HepG2 (cell line): Measurements from ENCODE around the gene ZDHHC9. TPM values are rescaled to one million over a fixed set of nuclear protein-coding genes. Genes with fewer than 3 reads are reported as not detected.
A peak's percentile ranks its signal among the peaks of the same experiment; 100 is the strongest.

Source experiments
- ARID5B ChIP-seq: IDR thresholded peaks from 2 replicates; pipeline ENCODE4 v1.4.0; 2020; ENCODE audit warnings: mild to moderate bottlenecking, missing genetic modification reagents
- BHLHE40 ChIP-seq: IDR thresholded peaks from 2 replicates; pipeline ENCODE4 v1.6.1; 2011; ENCODE audit warnings: low read length, improper control_type of control experiment
- ESRRA ChIP-seq: sonication (generic); formaldehyde crosslinking; IDR thresholded peaks from 2 replicates; pipeline ENCODE4 v1.5.1; 2020; ENCODE audit warnings: mild to moderate bottlenecking, low read depth, missing genetic modification reagents
- FOXA3 ChIP-seq: IDR thresholded peaks from 2 replicates; pipeline ENCODE4 v1.6.1; 2016; ENCODE audit warnings: missing genetic modification reagents, missing compliant biosample characterization
- HDAC6 ChIP-seq: fragments of 200-600 bp; sonication (generic); IDR thresholded peaks from 2 replicates; pipeline ENCODE4 v1.7.0; 2017; ENCODE audit warnings: mild to moderate bottlenecking, antibody characterized with exemption, low read length, low read depth
- KAT7 ChIP-seq: IDR thresholded peaks from 2 replicates; pipeline ENCODE4 v1.6.1; 2018; ENCODE audit warnings: borderline replicate concordance, missing compliant biosample characterization
- KDM6A ChIP-seq: IDR thresholded peaks from 2 replicates; pipeline ENCODE4 v1.6.1; 2016; ENCODE audit warnings: low read depth
- PHF21A ChIP-seq: sonication (generic); formaldehyde crosslinking; IDR thresholded peaks from 2 replicates; pipeline ENCODE4 v1.5.0; 2020; ENCODE audit warnings: mild to moderate bottlenecking, missing genetic modification reagents
- ZBTB20 ChIP-seq: sonication (generic); formaldehyde crosslinking; IDR thresholded peaks from 2 replicates; pipeline ENCODE4 v1.8.1; 2023; ENCODE audit warnings: missing genetic modification reagents, low read depth, mild to moderate bottlenecking, borderline replicate concordance
- ZFYVE20 ChIP-seq: sonication (generic); formaldehyde crosslinking; IDR thresholded peaks from 2 replicates; pipeline ENCODE4 v1.8.0; 2023; ENCODE audit warnings: low read depth, mild to moderate bottlenecking, moderate library complexity, missing genetic modification reagents, borderline replicate concordance
- ZNF281 ChIP-seq: sonication (generic); formaldehyde crosslinking; IDR thresholded peaks from 2 replicates; pipeline ENCODE4 v1.4.0; 2020; ENCODE audit warnings: missing genetic modification reagents, borderline replicate concordance
- ZNF747 ChIP-seq: sonication (generic); formaldehyde crosslinking; IDR thresholded peaks from 2 replicates; pipeline ENCODE4 v1.8.1; 2023; ENCODE audit warnings: missing genetic modification reagents, mild to moderate bottlenecking, borderline replicate concordance
- ZNF777 ChIP-seq: sonication (generic); formaldehyde crosslinking; IDR thresholded peaks from 2 replicates; pipeline ENCODE4 v1.4.0; 2020; ENCODE audit warnings: missing genetic modification reagents
- ZSCAN9 ChIP-seq: IDR thresholded peaks from 2 replicates; pipeline ENCODE4 v1.6.1; 2016; ENCODE audit warnings: borderline replicate concordance
- polyA plus RNA-seq, 8 experiments: library from polyadenylated mRNA; depleted of rRNA in 3 of 8; stranded (reverse) in 7 of 8; unstranded in 1 of 8; fragments of >200 nt; fragmentation: Illumina TruSeq in 4 of 8; extraction: Trizol in 4 of 8; gene quantifications; 2 replicates each; pipeline versions ENCODE4 v1.2.1 to v1.2.3, GENCODE V29; 2011 to 2016; ENCODE audit warnings: low read depth in 4 of 8, missing spikeins in 1 of 8, mixed read lengths in 1 of 8; ENCODE audit not compliant: insufficient read depth in 1 of 8
- total RNA-seq, 5 experiments: library from RNA; depleted of rRNA; stranded (reverse); fragments of >200 nt; fragmentation: Illumina TruSeq; extraction: Trizol; gene quantifications; 2 replicates each; pipeline ENCODE4 v1.2.3, GENCODE V29; 2016; ENCODE audit warnings: low read depth in 1 of 5
- TF ChIP-seq, protein P1 (sequence below): sonication (generic); formaldehyde crosslinking; IDR thresholded peaks from 2 replicates; pipeline ENCODE4 v1.5.0; 2020; ENCODE audit warnings: mild to moderate bottlenecking, missing genetic modification reagents
- TF ChIP-seq, protein P2 (sequence below): sonication (generic); formaldehyde crosslinking; conservative IDR thresholded peaks from 2 replicates; pipeline ENCODE4 v1.4.0; 2020; ENCODE audit warnings: missing genetic modification reagents
- TF ChIP-seq, protein P3 (sequence below): sonication (generic); formaldehyde crosslinking; IDR thresholded peaks from 2 replicates; pipeline ENCODE4 v1.4.0; 2020; ENCODE audit warnings: missing genetic modification reagents

Gene ZDHHC9
- total and polyA plus RNA-seq, 2 of the 13 experiments (the other 11 are each of a cell fraction or from before 2014, with no cell fraction given), result 28.3 to 53.1 TPM

DNA sequence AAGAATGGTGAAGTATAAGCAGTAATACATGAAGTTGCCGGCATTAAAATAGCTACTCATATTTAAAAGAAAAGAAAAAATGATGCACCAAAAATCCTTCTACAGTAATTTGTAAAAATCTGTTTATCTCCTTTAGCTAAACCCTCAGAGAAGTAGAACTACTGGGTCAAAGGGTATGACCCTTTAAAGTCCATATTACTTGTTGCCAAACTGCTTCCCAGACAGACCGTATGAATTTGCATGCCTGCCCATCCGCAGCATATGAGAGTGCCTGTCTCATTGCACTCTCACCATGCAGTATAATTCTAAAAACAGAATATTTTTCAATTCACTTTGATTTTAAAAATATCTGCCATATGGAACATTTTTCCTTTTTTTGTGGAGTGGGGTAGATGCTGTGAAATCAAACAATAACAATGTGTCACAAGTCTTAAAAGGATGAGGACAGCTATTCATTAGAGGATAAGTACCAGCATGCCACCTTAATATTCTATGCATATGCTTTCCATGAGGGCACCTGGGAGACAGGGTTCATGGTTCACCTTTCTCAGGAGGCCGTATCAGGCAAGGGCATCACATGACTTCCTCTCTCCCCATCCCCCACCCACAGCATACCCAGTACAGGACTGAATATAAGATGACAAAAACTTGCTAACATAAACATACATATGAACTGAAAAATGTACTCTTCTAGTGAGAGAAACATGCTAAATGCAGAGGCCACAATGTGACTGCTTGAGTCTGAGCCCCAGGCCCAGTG lies 17.8 kb downstream of the ZDHHC9 start (continued):
- TF ChIP-seq ARID5B (CRISPR knock-in tag) (peak; percentile 55; the same call in 1 of the 2 replicates), ZBTB20 (CRISPR knock-in tag) (0 out of 2 replicates have a peak, but pooled peaks have one; percentile 76), ZFYVE20 (CRISPR knock-in tag) (no peak), ESRRA (CRISPR knock-in tag) (no peak), KAT7 (CRISPR knock-in tag) (no peak), HDAC6 (no peak), ZNF777 (CRISPR knock-in tag) (no peak), KDM6A (peak; percentile 62; the same call in 1 of the 2 replicates), ZSCAN9 (CRISPR knock-in tag) (no peak), BHLHE40 (no peak), FOXA3 (CRISPR knock-in tag) (no peak), PHF21A (CRISPR knock-in tag) (no peak), ZNF747 (CRISPR knock-in tag) (no peak), ZNF281 (CRISPR knock-in tag) (peak; percentile 94)
- TF ChIP-seq, protein P1, sequence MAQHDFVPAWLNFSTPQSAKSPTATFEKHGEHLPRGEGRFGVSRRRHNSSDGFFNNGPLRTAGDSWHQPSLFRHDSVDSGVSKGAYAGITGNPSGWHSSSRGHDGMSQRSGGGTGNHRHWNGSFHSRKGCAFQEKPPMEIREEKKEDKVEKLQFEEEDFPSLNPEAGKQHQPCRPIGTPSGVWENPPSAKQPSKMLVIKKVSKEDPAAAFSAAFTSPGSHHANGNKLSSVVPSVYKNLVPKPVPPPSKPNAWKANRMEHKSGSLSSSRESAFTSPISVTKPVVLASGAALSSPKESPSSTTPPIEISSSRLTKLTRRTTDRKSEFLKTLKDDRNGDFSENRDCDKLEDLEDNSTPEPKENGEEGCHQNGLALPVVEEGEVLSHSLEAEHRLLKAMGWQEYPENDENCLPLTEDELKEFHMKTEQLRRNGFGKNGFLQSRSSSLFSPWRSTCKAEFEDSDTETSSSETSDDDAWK, result no peak
- TF ChIP-seq, protein P2, sequence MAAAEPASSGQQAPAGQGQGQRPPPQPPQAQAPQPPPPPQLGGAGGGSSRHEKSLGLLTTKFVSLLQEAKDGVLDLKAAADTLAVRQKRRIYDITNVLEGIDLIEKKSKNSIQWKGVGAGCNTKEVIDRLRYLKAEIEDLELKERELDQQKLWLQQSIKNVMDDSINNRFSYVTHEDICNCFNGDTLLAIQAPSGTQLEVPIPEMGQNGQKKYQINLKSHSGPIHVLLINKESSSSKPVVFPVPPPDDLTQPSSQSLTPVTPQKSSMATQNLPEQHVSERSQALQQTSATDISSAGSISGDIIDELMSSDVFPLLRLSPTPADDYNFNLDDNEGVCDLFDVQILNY (CRISPR knock-in tag), result no peak
- TF ChIP-seq, protein P3, sequence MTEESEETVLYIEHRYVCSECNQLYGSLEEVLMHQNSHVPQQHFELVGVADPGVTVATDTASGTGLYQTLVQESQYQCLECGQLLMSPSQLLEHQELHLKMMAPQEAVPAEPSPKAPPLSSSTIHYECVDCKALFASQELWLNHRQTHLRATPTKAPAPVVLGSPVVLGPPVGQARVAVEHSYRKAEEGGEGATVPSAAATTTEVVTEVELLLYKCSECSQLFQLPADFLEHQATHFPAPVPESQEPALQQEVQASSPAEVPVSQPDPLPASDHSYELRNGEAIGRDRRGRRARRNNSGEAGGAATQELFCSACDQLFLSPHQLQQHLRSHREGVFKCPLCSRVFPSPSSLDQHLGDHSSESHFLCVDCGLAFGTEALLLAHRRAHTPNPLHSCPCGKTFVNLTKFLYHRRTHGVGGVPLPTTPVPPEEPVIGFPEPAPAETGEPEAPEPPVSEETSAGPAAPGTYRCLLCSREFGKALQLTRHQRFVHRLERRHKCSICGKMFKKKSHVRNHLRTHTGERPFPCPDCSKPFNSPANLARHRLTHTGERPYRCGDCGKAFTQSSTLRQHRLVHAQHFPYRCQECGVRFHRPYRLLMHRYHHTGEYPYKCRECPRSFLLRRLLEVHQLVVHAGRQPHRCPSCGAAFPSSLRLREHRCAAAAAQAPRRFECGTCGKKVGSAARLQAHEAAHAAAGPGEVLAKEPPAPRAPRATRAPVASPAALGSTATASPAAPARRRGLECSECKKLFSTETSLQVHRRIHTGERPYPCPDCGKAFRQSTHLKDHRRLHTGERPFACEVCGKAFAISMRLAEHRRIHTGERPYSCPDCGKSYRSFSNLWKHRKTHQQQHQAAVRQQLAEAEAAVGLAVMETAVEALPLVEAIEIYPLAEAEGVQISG (CRISPR knock-in tag), result no peak
